Activated T-helper 1 cell treated with Interleukin-2 at 50 U/mL for 16 hours (primary cell): Measurements from ENCODE around the gene C20orf173.
"Not testable (repeated sequence)": the region's sequence is repeated elsewhere in the genome, so short reads cannot be mapped to it uniquely, and the experiment has no call there.

Experiments used
- DNase-seq: peaks from one replicate; pipeline ENCODE4 v3.0.0-alpha.2; 2020; ENCODE audit warnings: low read depth

The C20orf173 gene

GRCh38 chr20:35544941-35545340 is 15.5 kb upstream of the C20orf173 start:
- DNase-seq: not testable (repeated sequence)

DNA sequence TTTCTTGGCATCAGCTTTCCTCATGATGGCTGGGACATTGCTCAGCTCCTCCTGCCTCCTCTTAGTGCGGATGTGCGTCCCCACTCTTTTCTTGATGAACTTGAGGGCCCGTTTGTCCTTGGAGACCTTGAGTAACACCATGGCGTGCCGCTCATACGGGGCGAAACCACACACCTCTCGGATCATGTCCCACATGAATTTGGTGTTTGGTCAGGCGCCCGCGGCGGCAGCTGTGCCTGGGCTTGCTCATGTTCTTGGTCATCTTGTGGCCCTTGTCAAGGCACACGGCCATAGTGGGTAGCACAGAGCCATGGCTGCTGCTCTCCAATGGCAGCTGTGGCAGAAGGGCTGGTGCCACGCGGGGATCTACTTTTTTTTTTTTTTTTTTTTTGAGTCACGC is 15.0 kb upstream of the C20orf173 start:
- DNase-seq: no peak

DNA sequence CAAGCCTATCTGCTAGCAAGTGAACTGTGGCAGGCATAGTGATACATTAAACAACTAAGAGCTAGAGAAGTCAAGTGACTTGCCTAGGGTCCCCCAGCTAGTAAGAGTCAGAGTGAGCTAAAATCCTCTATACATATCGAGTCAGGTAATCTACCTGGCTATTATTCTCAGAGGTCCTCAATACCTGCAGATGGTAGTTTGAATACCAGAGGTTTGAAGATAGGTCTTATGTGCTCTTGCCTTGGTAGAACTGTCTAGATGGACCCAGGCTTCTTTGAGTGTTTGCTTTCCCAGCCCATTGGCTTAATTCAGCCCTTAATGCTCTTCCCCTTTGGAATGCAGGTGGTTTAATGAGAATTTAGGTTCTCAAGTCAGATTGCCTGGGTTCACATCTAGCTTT is 13.5 kb upstream of the C20orf173 start:
- DNase-seq: no peak

DNA sequence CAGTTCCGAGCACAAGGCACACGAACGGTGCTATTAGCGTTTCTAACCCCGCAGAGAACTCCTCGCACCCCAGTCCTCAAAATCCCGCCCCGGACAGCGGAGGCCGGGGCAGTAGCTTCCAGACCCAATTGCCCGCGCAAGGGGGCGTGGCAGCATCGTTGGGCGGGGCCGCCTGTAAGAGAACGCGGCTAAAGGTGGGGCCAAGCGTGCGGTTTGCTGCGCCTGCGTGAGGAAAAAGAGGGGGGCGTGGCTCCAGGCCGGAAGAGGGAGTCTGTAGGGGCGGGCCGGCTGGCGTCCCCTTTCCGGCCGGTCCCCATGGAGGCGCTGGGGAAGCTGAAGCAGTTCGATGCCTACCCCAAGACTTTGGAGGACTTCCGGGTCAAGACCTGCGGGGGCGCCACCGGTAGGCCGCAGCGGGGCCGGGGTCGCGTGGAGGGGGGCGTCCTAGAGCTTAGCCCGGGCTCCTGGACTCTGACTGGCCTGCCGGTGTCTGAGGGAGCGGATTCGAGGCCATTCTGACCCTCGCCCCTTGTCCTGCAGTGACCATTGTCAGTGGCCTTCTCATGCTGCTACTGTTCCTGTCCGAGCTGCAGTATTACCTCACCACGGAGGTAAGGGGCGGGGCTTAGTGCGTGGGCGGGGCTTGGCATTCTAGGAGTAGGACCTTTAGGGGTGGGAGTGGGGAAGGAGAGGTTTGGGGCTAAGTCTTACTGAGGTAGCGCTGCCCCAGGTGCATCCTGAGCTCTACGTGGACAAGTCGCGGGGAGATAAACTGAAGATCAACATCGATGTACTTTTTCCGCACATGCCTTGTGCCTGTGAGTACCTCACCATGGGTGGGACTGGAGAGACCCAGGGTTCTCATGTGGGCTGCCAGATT is 12.6 kb upstream of the C20orf173 start, which contains the start of gene ERGIC3:
TSS of gene ERGIC3 (plus strand) at position 296 of the 880 bp plus-strand sequence. CDS start at position 316, 20 bp downstream.
- peak; percentile 93 for DNase-seq

DNA sequence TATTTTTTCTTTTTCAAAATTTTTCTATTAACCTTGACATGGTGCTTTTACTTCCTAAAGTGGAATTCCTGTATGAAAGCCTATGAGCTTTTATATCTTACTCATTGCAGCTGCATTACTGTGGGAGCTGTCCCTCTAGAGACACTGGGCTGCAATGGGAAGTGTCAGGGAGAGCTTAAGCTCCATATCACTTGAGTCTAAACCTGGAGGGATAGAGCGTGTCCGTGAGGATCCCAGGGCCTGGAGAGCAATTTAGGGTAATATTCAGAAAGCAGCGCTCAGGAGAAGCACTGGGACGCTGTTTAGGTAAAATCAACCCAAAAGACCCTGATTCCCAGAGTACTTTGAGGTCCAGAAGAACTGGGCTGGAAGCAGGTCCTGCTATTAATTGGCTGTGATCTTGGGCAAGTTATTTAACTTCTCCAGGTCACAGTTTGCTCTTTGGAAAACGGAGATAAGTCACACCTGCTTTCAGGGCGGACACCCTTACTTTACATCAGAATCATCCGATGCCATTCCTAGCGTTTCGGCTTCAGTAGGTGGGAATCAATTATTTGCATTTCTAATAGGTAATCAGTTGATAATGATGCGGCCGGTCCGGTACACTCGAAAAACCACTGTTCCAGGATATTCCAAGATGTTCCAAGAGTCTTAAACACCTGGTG is 11.8 kb upstream of the C20orf173 start:
- no peak for DNase-seq

- DNase-seq: no peak
Measured at GRCh38 chr20:35539756-35540212, 10.3 kb upstream of the C20orf173 start.

GRCh38 chr20:35527122-35527769 is 2.2 kb downstream of the C20orf173 start:
- DNase-seq: no peak

DNA sequence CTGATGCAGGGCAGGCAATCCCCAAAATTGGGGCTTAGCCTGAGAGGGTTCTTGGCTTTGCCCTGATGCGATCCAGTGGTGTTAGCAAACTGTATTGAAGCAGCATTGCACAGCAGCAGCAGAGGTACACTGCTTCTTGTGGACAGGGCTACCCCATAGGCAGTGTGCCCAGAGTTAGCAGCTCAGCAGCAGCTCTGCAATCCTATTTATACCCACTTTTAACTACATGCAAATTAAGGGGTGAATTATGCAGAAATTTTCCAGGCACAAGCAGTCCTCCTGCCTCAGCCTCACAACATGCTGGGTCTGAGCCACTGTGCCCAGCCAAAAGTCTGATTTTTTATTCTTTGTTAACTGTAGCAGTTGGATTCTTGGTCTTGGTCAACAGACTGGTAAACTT is 3.8 kb downstream of the C20orf173 start:
- no peak for DNase-seq

DNA sequence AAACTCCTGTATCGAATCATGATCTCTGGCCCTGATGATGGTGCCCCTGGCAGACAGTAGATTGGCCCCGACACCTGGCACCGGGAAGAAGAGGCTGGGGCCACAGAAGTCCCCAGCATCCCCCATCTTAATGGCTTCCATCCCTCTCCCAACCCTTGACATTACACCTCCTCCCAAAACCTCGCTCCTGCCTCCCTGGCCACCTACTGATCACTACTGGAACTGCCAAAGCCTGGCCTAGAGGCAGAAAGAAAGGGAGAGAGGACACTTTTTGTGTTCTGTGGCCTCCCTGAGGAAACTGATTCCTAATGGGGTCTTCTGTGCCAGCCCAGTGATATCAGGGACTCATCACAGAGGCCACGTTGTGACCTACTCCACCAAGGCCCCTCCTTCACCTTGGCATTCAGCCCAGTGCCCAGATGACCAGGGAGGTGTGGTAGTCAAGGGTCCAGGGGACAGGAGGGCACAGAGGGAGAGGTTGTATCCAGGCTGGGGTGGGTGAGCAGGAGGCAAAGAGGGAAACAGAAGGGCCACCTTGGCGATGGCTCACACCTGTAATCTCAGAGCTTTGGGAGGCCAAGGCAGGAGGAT is 6.1 kb downstream of the C20orf173 start:
- DNase-seq: no peak

- no peak for DNase-seq
Measured at GRCh38 chr20:35518955-35519354, 10.5 kb downstream of the C20orf173 start.

DNA sequence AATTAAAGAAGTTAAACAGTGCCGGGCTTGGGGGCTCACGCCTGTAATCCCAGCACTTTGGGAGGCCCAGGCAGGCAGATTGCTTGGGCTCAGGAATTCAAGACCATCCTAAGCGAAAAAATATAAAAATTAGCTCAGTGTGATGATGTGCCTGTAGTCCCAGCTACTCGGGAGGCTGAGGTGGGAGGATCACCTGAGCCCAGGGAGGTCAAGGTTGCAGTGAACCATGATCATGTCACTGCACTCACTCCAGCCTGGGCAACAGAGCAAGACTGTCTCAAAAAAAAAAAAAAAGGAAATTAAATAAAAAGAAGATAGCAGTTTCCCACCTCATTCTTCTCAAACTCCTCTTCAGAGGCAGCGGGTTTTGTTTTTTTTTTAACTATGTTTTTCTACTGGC is 11.7 kb downstream of the C20orf173 start:
- DNase-seq: not testable (repeated sequence)

DNA sequence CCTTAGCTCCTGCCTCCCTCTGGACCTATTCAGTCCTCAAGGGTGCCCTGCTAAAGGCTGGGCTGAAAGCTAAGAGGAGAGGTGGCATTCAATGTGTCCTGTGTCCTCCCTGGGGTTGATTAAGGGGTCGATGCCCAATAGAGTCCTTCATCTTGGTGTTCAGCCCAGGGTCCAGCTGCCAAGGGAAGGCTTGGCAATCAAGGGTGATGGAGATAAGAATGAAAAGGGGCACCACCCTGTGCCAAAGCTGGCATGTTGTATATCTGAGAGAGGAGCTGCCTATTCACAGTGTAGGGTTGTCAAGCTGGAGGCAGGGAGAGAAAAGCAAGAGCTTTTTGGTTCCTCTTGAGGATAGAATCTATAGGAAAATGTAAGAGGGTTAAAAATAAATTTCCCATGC is 12.3 kb downstream of the C20orf173 start:
- DNase-seq: no peak

DNA sequence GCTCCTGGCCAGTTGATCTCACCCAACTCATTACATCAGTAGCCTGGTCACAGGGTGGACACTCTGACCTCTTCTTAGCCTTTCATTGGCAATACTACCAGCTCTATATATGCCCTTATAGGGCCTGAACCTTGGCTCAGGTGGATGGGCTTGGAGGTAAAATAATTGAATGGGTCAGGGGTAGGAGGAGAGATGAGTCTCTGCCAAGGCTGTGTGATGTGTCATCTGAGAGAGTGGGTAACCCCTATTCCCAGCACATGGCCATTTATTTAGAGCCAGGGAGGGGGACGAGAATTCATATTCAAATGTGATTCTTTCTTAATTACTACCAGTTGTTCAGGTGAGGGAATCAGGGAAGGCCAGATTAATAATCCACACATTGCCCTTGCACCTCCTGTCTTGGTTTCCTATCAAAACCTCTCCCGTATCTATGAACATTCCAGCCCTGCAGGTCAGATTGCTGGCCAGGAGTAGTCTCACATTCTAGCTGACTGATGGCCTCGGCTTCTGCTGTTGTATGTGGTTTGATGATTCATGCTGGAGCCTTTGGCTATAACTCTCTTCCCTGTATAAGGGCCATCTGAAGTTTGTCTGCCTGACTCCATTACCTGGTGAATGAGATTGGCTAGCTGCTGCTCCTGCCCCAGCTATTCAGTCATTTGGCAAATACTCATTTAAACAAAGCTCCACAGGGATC is 13.4 kb downstream of the C20orf173 start:
- DNase-seq: no peak

DNA sequence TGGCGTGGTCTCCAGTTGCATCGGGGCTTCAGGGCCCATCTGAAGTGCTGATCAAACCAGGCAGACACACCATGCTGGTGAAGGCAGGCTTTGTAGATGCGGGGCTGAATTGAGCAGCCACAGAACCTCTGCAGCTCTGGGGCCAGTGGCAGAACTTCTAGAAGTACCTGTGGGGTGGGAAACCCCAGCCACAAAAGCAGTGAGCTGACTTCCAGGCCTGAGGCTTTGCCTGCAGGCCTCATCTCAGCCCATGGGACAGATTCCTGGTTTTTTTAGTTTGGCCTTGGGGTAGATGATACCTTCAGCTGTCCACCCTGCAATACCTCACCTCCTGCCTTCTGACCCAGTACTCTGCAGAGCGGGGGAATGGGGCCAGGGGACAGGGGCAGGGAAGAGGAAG is 14.1 kb downstream of the C20orf173 start:
- no peak for DNase-seq

DNA sequence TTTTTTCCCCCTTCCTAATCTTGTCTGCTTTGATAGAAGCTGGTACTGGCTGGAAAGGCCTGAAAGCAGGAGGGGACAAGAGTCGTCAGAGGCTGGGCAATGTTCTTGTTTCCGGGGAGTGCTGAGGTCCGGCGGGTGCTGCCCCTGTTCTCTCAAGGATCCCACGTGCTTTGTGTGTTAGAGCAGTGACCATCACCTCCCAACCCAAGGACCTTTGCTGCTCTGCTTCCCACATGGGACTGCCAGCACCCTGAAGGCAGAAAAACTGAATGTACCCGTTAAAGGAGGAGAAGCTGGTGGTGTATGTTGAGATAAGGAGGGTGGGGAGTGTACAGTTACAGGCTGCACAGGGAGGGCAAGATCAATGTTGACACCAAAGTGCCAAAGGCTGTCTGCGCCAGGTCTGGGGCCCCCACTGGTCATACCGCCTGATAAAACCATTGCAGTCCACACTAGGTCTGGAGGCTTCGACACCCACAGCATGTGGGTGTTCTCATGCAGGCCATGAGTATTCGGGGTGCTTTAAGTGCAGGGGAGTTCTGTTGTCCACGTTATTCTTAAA is 15.0 kb downstream of the C20orf173 start:
- DNase-seq: no peak

DNA sequence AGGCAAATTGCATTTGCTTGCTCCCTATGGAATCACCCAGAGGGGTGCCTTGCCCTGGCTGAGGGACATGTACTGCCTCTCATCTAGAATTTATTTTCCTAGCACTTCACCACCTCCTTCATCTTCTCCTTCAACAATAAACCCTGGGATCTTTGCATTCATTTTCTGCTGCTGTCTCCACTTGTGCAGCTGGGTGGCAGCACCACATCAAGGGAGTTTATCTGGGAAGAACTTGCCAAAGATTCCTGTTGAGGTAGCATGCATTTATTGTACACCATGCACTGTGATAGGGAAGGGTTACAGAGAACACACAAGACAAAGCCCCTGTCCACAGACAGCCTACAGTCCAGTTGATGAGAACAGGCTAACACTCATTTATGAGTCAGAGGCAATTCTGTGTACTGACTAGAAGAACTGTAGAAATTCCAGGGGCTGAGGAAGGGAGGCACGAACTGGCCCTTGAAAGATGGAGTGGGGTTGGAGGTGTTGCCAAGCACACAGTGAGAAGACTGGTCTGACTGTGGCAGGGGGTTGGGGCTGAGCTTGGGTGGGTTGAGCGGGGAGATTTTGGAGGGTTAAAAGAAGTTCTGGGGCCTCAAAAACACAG is 17.5 kb downstream of the C20orf173 start:
- DNase-seq: no peak

DNA sequence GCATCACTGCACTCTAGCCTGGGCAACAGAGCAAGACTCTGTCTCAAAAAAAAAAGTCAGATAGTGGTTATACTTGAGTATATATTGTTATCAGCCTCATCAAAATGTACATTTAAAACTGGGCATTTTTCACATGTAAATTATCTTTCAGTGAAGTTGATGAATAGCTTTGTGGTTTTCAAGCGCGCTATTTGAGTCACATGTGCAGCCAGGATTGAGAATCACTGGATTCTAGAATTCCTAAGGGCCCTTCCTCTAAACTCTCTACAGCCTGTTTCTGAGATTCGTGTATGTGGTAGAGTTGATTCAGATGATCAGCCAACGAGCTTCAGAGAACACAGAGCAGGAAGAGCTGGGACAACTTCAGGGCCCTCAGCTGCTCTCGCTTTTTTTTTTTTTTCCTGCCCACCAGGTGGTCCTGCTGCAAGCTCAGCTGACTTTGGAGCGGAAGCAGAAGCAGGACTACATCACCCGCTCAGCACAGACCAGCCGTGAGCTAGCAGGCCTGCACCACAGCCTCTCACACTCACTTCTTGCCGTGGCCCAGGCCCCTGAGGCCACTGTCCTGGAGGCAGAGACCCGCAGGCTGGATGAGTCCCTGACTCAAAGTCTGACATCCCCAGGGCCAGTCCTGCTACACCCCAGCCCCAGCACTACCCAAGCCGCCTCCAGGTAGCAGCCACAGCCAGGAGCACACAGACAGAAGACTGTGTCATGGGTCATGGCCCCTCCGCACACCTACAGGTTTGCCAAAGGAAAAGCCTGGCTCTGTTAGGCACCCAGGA is 18.3 kb downstream of the C20orf173 start:
- DNase-seq: no peak

DNA sequence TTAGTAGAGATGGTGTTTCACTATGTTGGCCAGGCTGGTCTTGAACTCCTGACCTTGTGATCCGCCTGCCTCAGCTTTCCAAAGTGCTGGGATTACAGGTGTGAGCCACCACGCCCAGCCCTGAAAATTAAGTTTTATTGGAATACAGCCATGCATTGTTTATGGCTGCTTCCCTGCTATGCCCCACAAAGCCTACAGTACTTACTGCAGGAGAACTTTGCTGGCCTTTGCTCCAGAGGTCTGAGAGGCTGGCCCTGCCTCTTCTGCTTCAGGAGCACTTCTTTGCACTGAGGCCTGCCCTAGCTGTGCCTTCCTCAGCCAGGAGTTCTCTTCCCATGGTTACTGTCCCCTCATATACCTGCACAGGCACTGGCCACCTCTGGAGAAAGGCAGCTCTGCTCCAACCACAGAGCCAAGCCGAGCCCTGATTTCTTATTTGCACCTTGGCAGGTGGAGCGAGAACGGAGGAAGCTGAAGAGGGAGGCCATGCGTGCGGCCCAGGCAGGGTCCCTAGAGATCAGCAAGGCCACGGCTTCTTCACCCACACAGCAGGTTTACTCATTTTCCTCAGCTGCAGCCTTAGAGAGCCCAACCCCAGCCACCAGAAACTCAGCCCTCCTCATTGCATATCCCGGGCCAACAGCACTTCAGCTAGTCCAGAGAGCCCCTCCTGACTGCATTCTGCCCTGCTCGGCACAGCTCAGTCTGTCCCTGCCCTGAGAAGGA is 20.8 kb downstream of the C20orf173 start:
- no peak for DNase-seq

GRCh38 chr20:35506872-35507638 is 22.4 kb downstream of the C20orf173 start:
- no peak for DNase-seq
